Neural progenitor cell (in vitro differentiated cells): ENCODE measurements around the gene CDC14A. TPM values are rescaled to one million over a fixed set of nuclear protein-coding genes. Genes with fewer than 3 reads are reported as not detected.

Experiments
- DNase-seq: peaks from one replicate; pipeline ENCODE4 v3.0.0-alpha.2; 2016; ENCODE audit warnings: low spot score
- H2AFZ ChIP-seq: fragments of 200-600 bp; sonication (generic); replicated peaks from 2 replicates; pipeline ENCODE4 v1.6.1; 2016; ENCODE audit warnings: antibody characterized with exemption
- H3F3A ChIP-seq: fragments of 200-600 bp; sonication (generic); 2 replicates; pipeline ENCODE4 v1.6.1; 2016; ENCODE audit warnings: antibody characterized with exemption, low read depth
- H3K27ac ChIP-seq: fragments of 200-600 bp; sonication (generic); 2 replicates; pipeline ENCODE4 v1.5.1; 2016; ENCODE audit warnings: mild to moderate bottlenecking
- H3K27me3 ChIP-seq: fragments of 200-600 bp; sonication (generic); 2 replicates; pipeline ENCODE4 v1.6.1; 2016; ENCODE audit warnings: mild to moderate bottlenecking, moderate library complexity
- H3K36me3 ChIP-seq: fragments of 200-600 bp; sonication (generic); 2 replicates; pipeline ENCODE4 v1.5.1; 2016
- H3K4me1 ChIP-seq: fragments of 200-600 bp; sonication (generic); 2 replicates; pipeline ENCODE4 v1.6.1; 2016; ENCODE audit warnings: mixed run types
- H3K4me2 ChIP-seq: fragments of 200-600 bp; sonication (generic); 2 replicates; pipeline ENCODE4 v1.6.1; 2016
- H3K4me3 ChIP-seq: fragments of 200-600 bp; sonication (generic); 2 replicates; pipeline ENCODE4 v1.5.1; 2016
- H3K79me2 ChIP-seq: fragments of 200-600 bp; sonication (generic); 2 replicates; pipeline ENCODE4 v1.6.1; 2016; ENCODE audit warnings: low read depth
- H3K9ac ChIP-seq: fragments of 200-600 bp; sonication (generic); 2 replicates; pipeline ENCODE4 v1.6.1; 2016
- H3K9me3 ChIP-seq: fragments of 200-600 bp; sonication (generic); 2 replicates; pipeline ENCODE4 v1.5.1; 2016; ENCODE audit warnings: low read depth
- H4K20me1 ChIP-seq: fragments of 200-600 bp; sonication (generic); 2 replicates; pipeline ENCODE4 v1.6.1; 2016; ENCODE audit warnings: low read depth
- H3K27ac Mint-ChIP-seq: 3 replicates; pipeline ENCODE4 v1.8.0; 2021; ENCODE audit warnings: mixed read lengths
- H3K27me3 Mint-ChIP-seq: 2 replicates; pipeline ENCODE4 v1.8.0; 2022; ENCODE audit warnings: low read depth, mild to moderate bottlenecking, inconsistent platforms, moderate library complexity, mixed read lengths; ENCODE audit not compliant: insufficient read depth
- H3K36me3 Mint-ChIP-seq: 3 replicates; pipeline ENCODE4 v1.8.0; 2021; ENCODE audit warnings: mixed read lengths
- H3K4me1 Mint-ChIP-seq: 3 replicates; pipeline ENCODE4 v1.8.0; 2021; ENCODE audit warnings: mixed read lengths
- H3K4me3 Mint-ChIP-seq: 3 replicates; pipeline ENCODE4 v1.8.0; 2021; ENCODE audit warnings: mild to moderate bottlenecking, moderate library complexity, mixed read lengths
- H3K9me3 Mint-ChIP-seq: 3 replicates; pipeline ENCODE4 v1.8.0; 2020; ENCODE audit warnings: mixed read lengths
- CTCF ChIP-seq: fragments of 200-600 bp; sonication (generic); IDR thresholded peaks from 2 replicates; pipeline ENCODE4 v1.5.1; 2017; ENCODE audit warnings: antibody characterized with exemption, mild to moderate bottlenecking
- EZH2 ChIP-seq: fragments of 200-600 bp; sonication (generic); IDR thresholded peaks from 2 replicates; pipeline ENCODE4 v1.6.1; 2017; ENCODE audit warnings: antibody characterized with exemption, mild to moderate bottlenecking, moderate library complexity
- EZH2phosphoT487 ChIP-seq: fragments of 200-600 bp; sonication (generic); IDR thresholded peaks from 2 replicates; pipeline ENCODE4 v1.6.1; 2017; ENCODE audit warnings: antibody characterized with exemption
- total RNA-seq: library from RNA; depleted of rRNA; stranded (reverse); fragments of >200 nt; gene quantifications from 2 replicates; pipeline ENCODE4 v1.2.3, GENCODE V29; 2015; ENCODE audit warnings: low replicate concordance

Gene CDC14A
- total RNA-seq, 1 donor from 2014 or later: 37.0 TPM

GRCh38 chr1:100506217-100506616 is 153.9 kb downstream of the CDC14A start:
- H3K27ac Mint-ChIP-seq: no peak overlapping the region
- no peaks in the 10 kb centered on the region for H3K4me1 Mint-ChIP-seq
- H3K9ac ChIP-seq: no peak overlapping the region
- H3K9me3 ChIP-seq: no peaks in the 10 kb centered on the region
- H3K4me1 ChIP-seq: no peaks in the 10 kb centered on the region
- H3K79me2 ChIP-seq: no peaks in the 10 kb centered on the region
- H3F3A ChIP-seq: no peaks in the 10 kb centered on the region
- no peaks in the 10 kb centered on the region for H4K20me1 ChIP-seq
- H3K4me3 ChIP-seq: no peak overlapping the region
- peaks cover 15% of the 10 kb centered on the region for H3K36me3 ChIP-seq
- no peaks in the 10 kb centered on the region for H3K27me3 ChIP-seq
- TF ChIP-seq EZH2phosphoT487: no peak
- TF ChIP-seq CTCF: no peak
- TF ChIP-seq EZH2: no peak
- no peak overlapping the region for H2AFZ ChIP-seq
- H3K27me3 Mint-ChIP-seq: no peaks in the 10 kb centered on the region
- no peak overlapping the region for H3K4me3 Mint-ChIP-seq
- DNase-seq: no peak
- no peak overlapping the region for H3K27ac ChIP-seq
- no peaks in the 10 kb centered on the region for H3K9me3 Mint-ChIP-seq
- peaks cover 22% of the 10 kb centered on the region for H3K36me3 Mint-ChIP-seq
- H3K4me2 ChIP-seq: no peak overlapping the region

- no peaks in the 10 kb centered on the region for H3K9me3 ChIP-seq
- H3K27me3 ChIP-seq: no peaks in the 10 kb centered on the region
- Mint-ChIP-seq H3K9me3 (no peaks in the 10 kb centered on the region), H3K27ac (no peak overlapping the region), H3K27me3 (no peaks in the 10 kb centered on the region), H3K4me3 (no peak overlapping the region), H3K36me3 (peaks cover 15% of the 10 kb centered on the region), H3K4me1 (no peaks in the 10 kb centered on the region)
- H3K9ac ChIP-seq: no peak overlapping the region
- H4K20me1 ChIP-seq: no peaks in the 10 kb centered on the region
- H3K4me3 ChIP-seq: no peak overlapping the region
- DNase-seq: no peak
- H3K36me3 ChIP-seq: peaks cover 12% of the 10 kb centered on the region
- TF ChIP-seq CTCF: no peak
- TF ChIP-seq EZH2: no peak
- no peak for TF ChIP-seq EZH2phosphoT487
- H3K4me1 ChIP-seq: no peaks in the 10 kb centered on the region
- no peak overlapping the region for H2AFZ ChIP-seq
- no peaks in the 10 kb centered on the region for H3F3A ChIP-seq
- no peaks in the 10 kb centered on the region for H3K79me2 ChIP-seq
- no peak overlapping the region for H3K27ac ChIP-seq
- no peak overlapping the region for H3K4me2 ChIP-seq
Observed at GRCh38 chr1:100510451-100510850, 158.1 kb downstream of the CDC14A start.

GRCh38 chr1:100511058-100511457 is 158.8 kb downstream of the CDC14A start:
- no peaks in the 10 kb centered on the region for H3K27me3 ChIP-seq
- H4K20me1 ChIP-seq: no peaks in the 10 kb centered on the region
- Mint-ChIP-seq H3K27ac (no peak overlapping the region), H3K36me3 (peaks cover 14% of the 10 kb centered on the region), H3K9me3 (no peaks in the 10 kb centered on the region), H3K4me3 (no peak overlapping the region), H3K27me3 (no peaks in the 10 kb centered on the region), H3K4me1 (no peaks in the 10 kb centered on the region)
- no peak overlapping the region for H3K9ac ChIP-seq
- H3K79me2 ChIP-seq: no peaks in the 10 kb centered on the region
- no peak overlapping the region for H2AFZ ChIP-seq
- H3K4me3 ChIP-seq: no peak overlapping the region
- TF ChIP-seq EZH2phosphoT487: no peak
- H3K4me1 ChIP-seq: no peaks in the 10 kb centered on the region
- no peak overlapping the region for H3K4me2 ChIP-seq
- no peaks in the 10 kb centered on the region for H3F3A ChIP-seq
- no peak overlapping the region for H3K27ac ChIP-seq
- H3K9me3 ChIP-seq: no peaks in the 10 kb centered on the region
- no peak for DNase-seq
- H3K36me3 ChIP-seq: peaks cover 11% of the 10 kb centered on the region

GRCh38 chr1:100511773-100512172 is 159.5 kb downstream of the CDC14A start:
- Mint-ChIP-seq H3K27me3 (no peaks in the 10 kb centered on the region), H3K4me3 (no peak overlapping the region), H3K4me1 (no peaks in the 10 kb centered on the region), H3K36me3 (peaks cover 11% of the 10 kb centered on the region), H3K27ac (no peak overlapping the region), H3K9me3 (no peaks in the 10 kb centered on the region)
- Histone ChIP-seq H3K27me3 (no peaks in the 10 kb centered on the region), H3K9ac (no peak overlapping the region), H3K36me3 (peaks cover 4% of the 10 kb centered on the region), H3F3A (no peaks in the 10 kb centered on the region), H3K9me3 (no peaks in the 10 kb centered on the region), H3K79me2 (no peaks in the 10 kb centered on the region), H3K4me3 (no peak overlapping the region), H2AFZ (no peak overlapping the region), H3K27ac (peak overlapping the region; percentile 16), H4K20me1 (no peaks in the 10 kb centered on the region), H3K4me1 (no peaks in the 10 kb centered on the region), H3K4me2 (no peak overlapping the region)
- no peak for TF ChIP-seq EZH2
- TF ChIP-seq CTCF: no peak
- TF ChIP-seq EZH2phosphoT487: no peak
- DNase-seq: no peak
